NT2/D1 (cell line): ENCODE measurements around the gene PLPP7.
A peak's percentile ranks its signal among the peaks of the same experiment; 100 is the strongest.

Experiments used
- DNase-seq: peaks from one replicate; pipeline ENCODE4 v3.0.0-alpha.2; 2011; ENCODE audit warnings: low read depth, low spot score
- H3K27me3 ChIP-seq: 2 replicates; pipeline ENCODE4 v1.6.0; 2011; ENCODE audit warnings: mild to moderate bottlenecking; ENCODE audit not compliant: insufficient read length, insufficient read depth
- H3K36me3 ChIP-seq: 2 replicates; pipeline ENCODE4 v1.6.1; 2011; ENCODE audit warnings: mild to moderate bottlenecking, low read length, mixed read lengths; ENCODE audit not compliant: insufficient read depth, insufficient read length
- H3K4me1 ChIP-seq: 2 replicates; pipeline ENCODE4 v1.5.1; 2011; ENCODE audit not compliant: insufficient read depth, insufficient read length
- H3K4me3 ChIP-seq: 2 replicates; pipeline ENCODE4 v1.5.1; 2011; ENCODE audit warnings: low read depth; ENCODE audit not compliant: insufficient read length
- H3K9ac ChIP-seq: 2 replicates; pipeline ENCODE4 v1.6.0; 2011; ENCODE audit warnings: low read depth; ENCODE audit not compliant: insufficient read length
- H3K9me3 ChIP-seq: 2 replicates; pipeline ENCODE4 v1.5.1; 2011; ENCODE audit warnings: mild to moderate bottlenecking, low read length; ENCODE audit not compliant: insufficient read depth
- SUZ12 ChIP-seq: IDR thresholded peaks from 2 replicates; pipeline ENCODE4 v1.6.1; 2011; ENCODE audit not compliant: insufficient read length, insufficient read depth; ENCODE audit errors: extremely low read depth
- YY1 ChIP-seq: IDR thresholded peaks from 2 replicates; pipeline ENCODE4 v1.6.1; 2011; ENCODE audit not compliant: insufficient read length, insufficient read depth
- ZNF274 ChIP-seq: IDR thresholded peaks from 2 replicates; pipeline ENCODE4 v1.6.1; 2011; ENCODE audit warnings: mild to moderate bottlenecking, low read depth, low read length

The PLPP7 gene

DNA sequence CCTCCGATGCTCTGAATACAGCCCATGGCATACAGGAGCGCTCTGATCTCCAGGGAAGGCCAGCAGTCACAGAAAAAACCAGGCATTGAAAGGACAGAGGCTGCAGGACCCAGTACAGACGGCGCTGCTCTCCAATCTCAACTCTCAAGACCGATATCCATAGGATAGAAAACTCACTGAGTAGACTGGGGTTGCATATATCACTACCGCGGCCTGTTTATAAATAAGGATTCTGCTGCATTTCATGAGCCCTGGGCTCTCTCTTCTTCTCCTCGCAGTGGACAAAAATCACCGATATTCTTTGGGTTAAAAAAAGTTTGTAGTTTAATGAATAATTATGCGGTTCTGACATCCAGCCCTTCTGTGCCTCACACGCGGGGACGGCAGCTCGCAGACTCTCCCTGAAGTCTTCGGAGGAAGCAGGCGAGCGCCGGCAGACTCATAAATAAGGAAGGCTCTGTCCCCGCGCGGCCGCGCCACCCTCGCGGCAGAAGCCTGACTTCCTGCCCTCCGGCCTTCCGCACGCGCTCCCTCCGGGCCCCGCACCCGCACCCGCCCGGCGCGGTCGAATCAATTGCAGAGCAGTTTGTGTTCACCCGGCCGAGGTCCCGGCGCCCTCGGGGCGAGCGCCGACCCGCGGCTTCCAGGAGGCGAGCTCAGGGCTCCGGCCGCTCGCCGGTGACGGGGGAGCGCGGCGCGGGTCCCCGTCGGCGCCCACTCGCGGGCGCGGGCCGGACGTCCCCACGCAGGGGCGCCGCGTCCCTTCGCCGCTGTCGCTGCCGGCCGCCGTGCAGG lies 13.2 kb upstream of the PLPP7 start, which contains the start of gene FAM78A:
Gene FAM78A (minus strand): TSS at position 417 of the 795 bp plus-strand sequence. CDS start 331 bp downstream, at position 86.
- Histone ChIP-seq H3K4me3 (peak within 1 kb of the TSS; percentile 53), H3K9me3 (no peaks in the 10 kb centered on the region), H3K9ac (peak within 1 kb of the TSS; percentile 78), H3K27me3 (peaks cover 19% of the 10 kb centered on the region), H3K36me3 (no peaks in the 10 kb centered on the region), H3K4me1 (peaks cover 28% of the 10 kb centered on the region)
- TF ChIP-seq ZNF274 (no peak), SUZ12 (no peak), YY1 (no peak)
- no peak for DNase-seq

DNA sequence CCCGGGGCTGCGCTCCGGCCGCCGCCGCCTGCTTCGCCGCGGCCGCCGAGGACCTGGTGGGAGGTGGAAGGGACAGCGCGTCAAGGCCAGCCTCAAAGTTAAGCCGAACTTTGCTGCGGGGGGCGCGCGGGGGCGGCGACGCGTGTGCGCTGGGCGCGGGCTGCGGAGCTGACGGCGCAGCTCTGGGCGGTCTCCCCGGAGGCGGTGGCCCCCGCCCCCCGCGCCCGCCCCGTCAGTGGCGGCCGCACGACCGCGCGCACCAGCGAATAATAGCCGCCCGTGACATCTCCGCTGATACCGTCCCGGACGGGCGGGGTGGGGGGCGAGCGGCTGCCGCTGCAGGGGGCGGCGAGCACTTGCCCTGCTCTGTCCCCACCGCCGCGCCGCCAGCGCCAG lies 12.6 kb upstream of the PLPP7 start:
- no peak for DNase-seq
- H3K4me1 ChIP-seq = peaks cover 29% of the 10 kb centered on the region
- no peaks in the 10 kb centered on the region for H3K9me3 ChIP-seq
- H3K9ac ChIP-seq = peak overlapping the region; percentile 78
- H3K36me3 ChIP-seq = no peaks in the 10 kb centered on the region
- TF ChIP-seq YY1 (no peak), SUZ12 (no peak), ZNF274 (no peak)
- peak overlapping the region; percentile 53 for H3K4me3 ChIP-seq
- peaks cover 25% of the 10 kb centered on the region for H3K27me3 ChIP-seq

DNA sequence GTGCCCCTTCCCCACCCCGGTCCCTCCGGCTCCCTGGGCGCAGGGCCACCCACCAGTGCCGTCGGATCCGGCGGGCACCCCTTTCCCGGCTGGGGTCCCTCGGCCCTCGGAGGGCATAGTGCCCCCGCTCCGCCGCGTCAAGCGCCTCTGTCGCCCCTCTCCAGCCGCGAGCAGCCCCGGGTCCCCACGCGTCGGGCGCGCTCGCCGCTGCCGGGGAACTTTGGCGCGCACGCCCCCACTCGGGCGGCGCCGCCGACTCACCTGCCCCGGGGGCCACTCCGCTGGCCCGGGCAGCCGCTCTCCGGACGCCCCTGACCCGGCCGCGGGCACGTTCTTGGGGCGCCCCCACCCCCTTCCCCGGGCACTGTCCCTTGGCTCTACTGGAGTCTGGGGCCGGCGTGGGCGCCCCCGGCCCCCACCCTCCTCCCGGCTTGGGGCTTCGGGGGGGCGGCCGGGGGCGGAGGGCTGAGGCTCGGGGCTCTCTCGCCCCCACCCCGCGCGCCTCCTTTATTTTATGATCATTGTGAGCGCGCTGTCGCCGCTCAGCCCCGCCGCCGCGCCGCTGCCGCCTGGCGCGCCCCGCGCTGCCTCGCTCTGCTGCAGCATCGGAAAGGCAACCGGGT lies 12.1 kb upstream of the PLPP7 start:
- H3K36me3 ChIP-seq = no peaks in the 10 kb centered on the region
- H3K4me3 ChIP-seq = peak overlapping the region; percentile 53
- peaks cover 33% of the 10 kb centered on the region for H3K4me1 ChIP-seq
- H3K27me3 ChIP-seq = peaks cover 30% of the 10 kb centered on the region
- H3K9me3 ChIP-seq = no peaks in the 10 kb centered on the region
- peak overlapping the region; percentile 72 for H3K9ac ChIP-seq
- TF ChIP-seq ZNF274 = no peak
- no peak for TF ChIP-seq SUZ12
- no peak for TF ChIP-seq YY1
- DNase-seq = no peak

DNA sequence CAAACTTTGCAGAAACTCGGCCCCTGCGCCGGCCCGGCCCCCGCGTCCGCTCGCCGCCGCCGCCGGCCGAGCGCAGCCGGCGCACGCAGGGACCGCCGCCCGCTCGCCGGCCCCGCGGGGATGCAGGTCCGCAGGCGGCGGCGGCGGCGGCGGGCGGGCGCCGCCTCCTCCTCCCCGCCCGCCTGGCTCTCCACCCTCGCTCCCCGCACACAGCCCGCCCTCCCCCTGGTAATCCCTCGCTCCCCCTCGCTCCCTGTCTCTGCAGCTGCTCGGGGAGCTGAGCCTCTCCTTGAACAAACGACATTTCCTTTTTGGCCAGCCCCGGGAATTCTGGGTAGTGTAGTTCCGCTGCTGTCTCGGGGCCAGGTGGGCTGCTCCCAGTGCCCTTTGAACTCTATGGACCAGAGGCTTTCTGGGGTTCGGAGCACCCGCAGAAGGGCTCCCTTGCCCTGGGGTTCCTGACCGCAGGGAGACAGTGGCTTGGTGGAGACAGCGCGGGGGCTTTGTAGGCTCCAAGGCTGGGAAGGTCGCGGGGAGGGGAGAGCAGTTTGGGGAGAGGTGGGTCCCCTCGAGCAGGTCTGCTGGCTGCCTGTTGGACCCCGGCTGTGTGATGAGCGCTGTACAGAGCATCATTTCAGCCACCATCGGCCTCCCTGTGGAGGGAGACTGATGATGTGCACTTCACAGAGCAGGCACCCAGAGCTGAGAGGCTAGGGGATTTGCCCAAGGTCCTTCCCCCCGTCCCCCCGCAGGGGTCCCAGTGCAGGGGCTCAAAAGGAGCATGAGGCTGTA lies 11.4 kb upstream of the PLPP7 start:
- H3K4me3 ChIP-seq = peak overlapping the region; percentile 53
- no peaks in the 10 kb centered on the region for H3K9me3 ChIP-seq
- H3K36me3 ChIP-seq = no peaks in the 10 kb centered on the region
- peaks cover 32% of the 10 kb centered on the region for H3K27me3 ChIP-seq
- peak overlapping the region; percentile 53 for H3K9ac ChIP-seq
- H3K4me1 ChIP-seq = peaks cover 33% of the 10 kb centered on the region
- DNase-seq = peak; percentile 88
- no peak for TF ChIP-seq SUZ12
- no peak for TF ChIP-seq ZNF274
- no peak for TF ChIP-seq YY1

DNA sequence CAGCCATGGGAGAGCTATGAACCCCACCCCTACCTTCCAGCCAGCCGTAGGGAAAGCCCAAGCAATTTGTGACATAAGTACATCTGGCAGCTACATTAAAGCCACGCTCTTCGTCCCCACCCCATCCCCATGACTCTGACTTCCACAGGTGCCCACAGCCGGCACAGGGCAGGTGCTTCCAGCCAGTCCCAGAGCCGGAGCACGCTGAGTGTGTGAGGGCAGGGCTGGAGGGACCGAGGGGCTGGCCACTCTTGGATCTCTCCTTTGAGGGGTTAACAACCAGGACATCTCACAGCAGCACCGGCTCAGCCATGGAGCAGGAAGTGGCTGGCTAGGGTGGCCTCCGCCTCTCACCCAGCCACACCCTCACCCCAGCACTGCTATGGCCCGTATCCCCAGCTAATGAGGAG lies 10.8 kb upstream of the PLPP7 start:
- DNase-seq = no peak
- TF ChIP-seq YY1 = no peak
- Histone ChIP-seq H3K9me3 (no peaks in the 10 kb centered on the region), H3K36me3 (no peaks in the 10 kb centered on the region), H3K4me3 (no peak overlapping the region), H3K4me1 (peaks cover 29% of the 10 kb centered on the region), H3K27me3 (peaks cover 32% of the 10 kb centered on the region), H3K9ac (peak overlapping the region; percentile 50)

DNA sequence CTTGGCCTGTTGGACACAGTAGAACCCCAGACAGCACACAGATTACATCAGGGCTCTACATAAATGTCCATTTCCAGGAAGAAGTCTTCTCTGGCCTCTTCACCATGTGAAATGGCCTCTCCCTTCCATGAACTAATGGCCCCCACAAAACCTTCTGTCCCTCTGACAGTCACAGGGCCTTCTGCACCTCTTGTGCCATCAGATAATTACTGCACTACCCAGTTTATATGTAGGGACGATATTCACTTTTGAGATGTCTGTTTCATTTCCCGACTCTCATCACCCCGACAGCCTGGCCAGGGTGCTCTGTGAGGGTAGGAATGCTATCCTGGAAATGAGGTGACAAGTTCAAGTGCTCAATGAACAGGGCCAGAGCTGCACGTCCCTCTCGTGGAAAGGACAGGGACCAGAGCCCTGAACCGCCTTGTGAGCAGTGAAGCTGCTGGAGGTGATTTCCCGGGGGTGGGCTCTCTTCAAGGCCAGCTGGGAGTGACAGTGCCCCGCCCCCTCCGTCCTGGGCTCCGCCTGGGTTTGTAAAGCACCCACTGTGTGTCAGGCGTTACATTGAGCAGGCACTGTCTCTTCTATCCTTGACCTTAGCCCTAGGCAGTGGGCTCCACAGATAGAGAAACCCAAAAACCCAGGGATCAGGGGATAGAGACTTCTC lies 10.2 kb upstream of the PLPP7 start:
- Histone ChIP-seq H3K36me3 (no peaks in the 10 kb centered on the region), H3K4me1 (peaks cover 25% of the 10 kb centered on the region), H3K4me3 (no peak overlapping the region), H3K9ac (peak overlapping the region; percentile 28), H3K27me3 (peaks cover 37% of the 10 kb centered on the region), H3K9me3 (no peaks in the 10 kb centered on the region)
- no peak for DNase-seq
- TF ChIP-seq YY1 (no peak), SUZ12 (no peak), ZNF274 (no peak)
